ENCODE measurements around the gene HOXA9.

Gene HOXA9

DNA sequence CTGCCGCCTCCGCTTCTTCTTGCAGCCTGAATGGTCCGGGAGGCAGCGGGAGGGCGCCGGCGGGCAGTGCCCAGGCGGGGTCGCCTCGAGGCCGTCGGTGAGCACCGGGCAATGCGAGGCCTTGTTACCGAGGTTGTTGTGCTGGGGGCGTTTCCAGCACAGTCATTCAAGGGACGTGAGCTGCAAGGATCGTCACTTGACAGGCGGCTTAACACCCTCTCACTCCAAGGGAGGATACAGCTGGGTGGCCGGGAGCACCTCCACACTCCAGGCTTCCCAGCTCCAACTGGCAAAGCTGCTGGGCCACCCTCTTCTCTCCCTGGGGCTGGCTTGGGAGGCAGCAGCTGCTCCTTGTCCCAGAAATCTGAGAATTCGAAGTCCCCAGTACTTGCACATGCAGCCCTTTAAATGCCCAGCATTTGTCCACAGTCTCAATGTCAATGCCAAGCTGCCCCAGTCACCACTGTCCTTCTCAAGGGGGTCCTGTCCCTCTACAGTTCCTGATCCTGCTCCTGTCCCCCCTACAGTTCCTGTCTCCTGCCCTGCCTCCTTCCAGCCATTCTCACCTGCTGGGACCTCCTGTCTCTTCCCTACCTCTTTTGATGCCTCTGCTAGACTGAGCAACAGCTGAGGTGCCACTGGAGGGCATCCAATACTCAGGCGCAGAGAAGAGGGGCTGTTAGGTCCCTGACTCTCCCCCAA, 24.1 kb upstream of the HOXA9 start:
- no peaks in the 10 kb centered on the region for H3K9me3 ChIP-seq
- H3K36me3 ChIP-seq, result no peaks in the 10 kb centered on the region
- no peak for TF ChIP-seq CTCF (IDR thresholded peaks at IDR 0.05; ENCODE audit: low read depth, low read length)
- no peaks in the 10 kb centered on the region for H3K4me1 ChIP-seq
- H3K4me3 ChIP-seq (ENCODE audit: low read depth, low read length), result no peak overlapping the region
- H3K27me3 ChIP-seq, result peaks cover 100% of the 10 kb centered on the region
- DNase-seq, result no peak

- Histone ChIP-seq H3K27me3 (peaks cover 100% of the 10 kb centered on the region), H3K4me3 (ENCODE audit: low read depth, low read length) (no peak overlapping the region), H3K4me1 (no peaks in the 10 kb centered on the region), H3K9me3 (no peaks in the 10 kb centered on the region), H3K36me3 (no peaks in the 10 kb centered on the region)
- DNase-seq, result no peak
- no peak for TF ChIP-seq CTCF (IDR thresholded peaks at IDR 0.05; ENCODE audit: low read depth, low read length)
Observed at GRCh38 chr7:27188386-27189294, 23.3 kb upstream of the HOXA9 start.

- no peaks in the 10 kb centered on the region for H3K4me1 ChIP-seq
- H3K36me3 ChIP-seq, result no peaks in the 10 kb centered on the region
- no peak for TF ChIP-seq CTCF (IDR thresholded peaks at IDR 0.05; ENCODE audit: low read depth, low read length)
- no peaks in the 10 kb centered on the region for H3K9me3 ChIP-seq
- no peak for DNase-seq
- H3K27me3 ChIP-seq, result peaks cover 100% of the 10 kb centered on the region
- H3K4me3 ChIP-seq (ENCODE audit: low read depth, low read length), result no peak overlapping the region
Observed at GRCh38 chr7:27187475-27188385, 22.4 kb upstream of the HOXA9 start.

GRCh38 chr7:27186668-27187474, 21.5 kb upstream of the HOXA9 start:
- no peaks in the 10 kb centered on the region for H3K9me3 ChIP-seq
- H3K4me1 ChIP-seq, result no peaks in the 10 kb centered on the region
- no peak for DNase-seq
- H3K27me3 ChIP-seq, result peaks cover 100% of the 10 kb centered on the region
- TF ChIP-seq CTCF (IDR thresholded peaks at IDR 0.05; ENCODE audit: low read depth, low read length), result no peak
- H3K4me3 ChIP-seq (ENCODE audit: low read depth, low read length), result no peak overlapping the region
- no peaks in the 10 kb centered on the region for H3K36me3 ChIP-seq

DNA sequence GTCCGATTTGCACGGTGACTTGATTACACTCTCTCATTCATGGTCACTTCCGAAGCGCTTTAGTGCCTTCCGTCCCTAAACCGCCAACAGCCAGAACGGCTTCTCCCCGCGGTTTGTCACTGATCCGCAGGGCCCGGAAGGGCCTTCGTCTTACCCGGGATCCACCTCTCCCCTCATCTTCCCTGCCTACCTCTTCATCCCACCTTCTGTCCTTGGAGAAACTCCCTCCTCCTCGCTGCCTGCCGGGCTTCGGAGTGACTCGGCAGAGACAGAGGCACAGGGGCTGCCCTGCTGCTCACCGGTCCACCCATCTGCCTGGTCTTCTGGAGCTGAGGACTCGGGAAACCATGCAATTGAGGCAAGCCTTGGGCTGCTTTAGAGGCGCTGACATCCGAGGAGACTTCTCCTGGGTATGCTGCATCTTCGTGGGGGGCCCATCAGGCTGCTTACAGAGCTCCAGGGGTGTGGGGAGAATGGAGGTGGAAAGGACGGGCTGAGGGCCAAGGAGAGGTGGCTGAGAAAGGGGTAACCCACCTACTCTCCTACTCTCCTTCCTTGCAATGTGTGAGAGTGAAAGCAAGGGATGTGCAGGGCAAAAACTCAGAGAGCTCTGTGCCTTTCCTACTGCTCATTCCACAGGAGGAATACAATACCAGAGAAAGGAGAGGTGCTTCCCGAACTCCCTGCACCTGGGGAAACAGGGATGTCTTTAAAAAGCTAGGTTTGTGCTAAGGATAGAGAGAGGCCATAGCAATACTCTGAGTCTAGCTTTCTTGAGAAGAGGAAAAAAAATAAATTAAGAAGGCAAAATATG, 20.7 kb upstream of the HOXA9 start:
- no peaks in the 10 kb centered on the region for H3K36me3 ChIP-seq
- H3K9me3 ChIP-seq, result no peaks in the 10 kb centered on the region
- H3K4me1 ChIP-seq, result no peaks in the 10 kb centered on the region
- DNase-seq, result no peak
- no peak for TF ChIP-seq CTCF (IDR thresholded peaks at IDR 0.05; ENCODE audit: low read depth, low read length)
- H3K27me3 ChIP-seq, result peaks cover 98% of the 10 kb centered on the region
- no peak overlapping the region for H3K4me3 ChIP-seq (ENCODE audit: low read depth, low read length)

Measured in BE2C (cell line).